Gastrocnemius medialis (tissue), 4 donors: ENCODE data around the gene TTR. TPM values are rescaled to one million over a fixed set of nuclear protein-coding genes. Genes with fewer than 3 reads are reported as not detected.

Source experiments
- ATAC-seq, 2 donors: fragments of 150-250 bp; one replicate each; pipeline ENCODE4 v1.9.1; 2016
- DNase-seq, 2 donors: peaks; one replicate each; pipeline ENCODE4 v3.0.0-alpha.2; 2019
- H3K27ac ChIP-seq, 4 donors: fragments of 200-600 bp; sonication (generic); 1 replicate in 1 of 4; 2 replicates in 3 of 4; pipeline ENCODE4 v1.5.1; 2016 to 2018; ENCODE audit warnings: mild to moderate bottlenecking in 2 of 4, moderate library complexity in 1 of 4
- H3K27me3 ChIP-seq, 3 donors: fragments of 200-600 bp; sonication (generic) in 2 of 3; 1 replicate in 1 of 3; 2 replicates in 2 of 3; pipeline versions ENCODE4 v1.5.1 to v1.6.0; 2016 to 2019; ENCODE audit warnings: mild to moderate bottlenecking in 1 of 3, moderate library complexity in 1 of 3
- H3K36me3 ChIP-seq, 2 donors: fragments of 200-600 bp; sonication (generic) in 1 of 2; one replicate each; pipeline ENCODE4 v1.5.1; 2017 to 2018
- H3K4me1 ChIP-seq, 2 donors: fragments of 200-600 bp; sonication (generic) in 1 of 2; one replicate each; pipeline ENCODE4 v1.5.1; 2016 to 2017; ENCODE audit warnings: mild to moderate bottlenecking in 2 of 2
- H3K4me3 ChIP-seq, 4 donors: fragments of 200-600 bp; sonication (generic) in 3 of 4; 1 replicate in 1 of 4; 2 replicates in 3 of 4; pipeline ENCODE4 v1.5.1; 2016 to 2019; ENCODE audit warnings: mild to moderate bottlenecking in 2 of 4
- H3K9me3 ChIP-seq, 3 donors: fragments of 200-600 bp; sonication (generic) in 2 of 3; 1 replicate in 1 of 3; 2 replicates in 2 of 3; pipeline ENCODE4 v1.5.1; 2016 to 2019
- CTCF ChIP-seq, 5 experiments: fragments of 450-650 bp in 3 of 5; fragments of 200-600 bp in 2 of 5; sonication (generic) in 2 of 5; IDR thresholded peaks in 4 of 5; conservative IDR thresholded peaks in 1 of 5; 1 replicate in 4 of 5; 2 replicates in 1 of 5; pipeline ENCODE4 v1.5.1; 2016 to 2019; ENCODE audit warnings: antibody characterized with exemption in 5 of 5, mild to moderate bottlenecking in 3 of 5, moderate library complexity in 3 of 5
- POLR2A ChIP-seq, 2 donors: fragments of 450-650 bp; IDR thresholded peaks; one replicate each; pipeline ENCODE4 v1.6.1; 2017; ENCODE audit warnings: antibody characterized with exemption in 2 of 2, mild to moderate bottlenecking in 2 of 2, moderate library complexity in 2 of 2
- in situ Hi-C, 4 donors: fragments of 200-750 bp; cut with MboI; loops; one replicate each; pipeline versions ENCODE4 v1.15.0 to v1.8.0; 2017; ENCODE audit warnings: low sequenced_read_pairs in 4 of 4
- intact Hi-C: fragments of 100-400 bp; cut with DNase I; formaldehyde crosslinking; loops from one replicate; pipeline ENCODE4 v1.15.1; 2023; ENCODE audit warnings: low total_unique reads
- total RNA-seq, 4 donors: library from RNA; depleted of rRNA; stranded (reverse); fragments of >200 nt; gene quantifications; one replicate each; pipeline versions ENCODE4 v1.1.0 to v1.2.3, GENCODE V29; 2016

TTR gene
- total RNA-seq, 4 donors from 2014 or later: 1.4 to 4.4 TPM; not detected in 2

GRCh38 chr18:31631526-31631925 lies 39.8 kb downstream of the TTR start:
- TF ChIP-seq POLR2A (IDR thresholded peaks at IDR 0.05) (no peak), CTCF (IDR thresholded peaks at IDR 0.05 in 4 of 5, conservative IDR thresholded peaks at IDR 0.05 in 1 of 5) (no peak)
- DNase-seq: no peak
- no peaks in the 10 kb centered on the region for H3K9me3 ChIP-seq
- H3K36me3 ChIP-seq: peaks cover 0 to 3% of the 10 kb centered on the region in 2 donors
- no peak for ATAC-seq
- intact Hi-C loops (no loop called here), in situ Hi-C loops (no loop called here)
- H3K4me3 ChIP-seq: no peak overlapping the region
- H3K4me1 ChIP-seq: no peaks in the 10 kb centered on the region
- no peaks in the 10 kb centered on the region for H3K27me3 ChIP-seq
- no peak overlapping the region for H3K27ac ChIP-seq

- ATAC-seq (no peak), DNase-seq (no peak)
- Histone ChIP-seq H3K9me3 (no peaks in the 10 kb centered on the region), H3K4me3 (no peak overlapping the region), H3K4me1 (no peaks in the 10 kb centered on the region), H3K36me3 (peaks cover 0 to 9% of the 10 kb centered on the region in 2 donors), H3K27ac (no peak overlapping the region), H3K27me3 (no peaks in the 10 kb centered on the region)
- in situ Hi-C loops (no loop called here), intact Hi-C loops (no loop called here)
- TF ChIP-seq CTCF (IDR thresholded peaks at IDR 0.05 in 4 of 5, conservative IDR thresholded peaks at IDR 0.05 in 1 of 5): no peak
- TF ChIP-seq POLR2A (IDR thresholded peaks at IDR 0.05): no peak
Observed at GRCh38 chr18:31632356-31632755, 40.7 kb downstream of the TTR start.

GRCh38 chr18:31633392-31634330 lies 42.0 kb downstream of the TTR start:
- H3K4me1 ChIP-seq: no peaks in the 10 kb centered on the region
- no peak for TF ChIP-seq CTCF (IDR thresholded peaks at IDR 0.05 in 4 of 5, conservative IDR thresholded peaks at IDR 0.05 in 1 of 5)
- TF ChIP-seq POLR2A (IDR thresholded peaks at IDR 0.05): no peak
- in situ Hi-C loops: no loop called here
- no peaks in the 10 kb centered on the region for H3K9me3 ChIP-seq
- ATAC-seq: no peak
- no peak overlapping the region for H3K27ac ChIP-seq
- no peak overlapping the region for H3K4me3 ChIP-seq
- no peak for DNase-seq
- peaks cover 0 to 9% of the 10 kb centered on the region in 2 donors for H3K36me3 ChIP-seq
- intact Hi-C loops: no loop called here
- no peaks in the 10 kb centered on the region for H3K27me3 ChIP-seq

DNA sequence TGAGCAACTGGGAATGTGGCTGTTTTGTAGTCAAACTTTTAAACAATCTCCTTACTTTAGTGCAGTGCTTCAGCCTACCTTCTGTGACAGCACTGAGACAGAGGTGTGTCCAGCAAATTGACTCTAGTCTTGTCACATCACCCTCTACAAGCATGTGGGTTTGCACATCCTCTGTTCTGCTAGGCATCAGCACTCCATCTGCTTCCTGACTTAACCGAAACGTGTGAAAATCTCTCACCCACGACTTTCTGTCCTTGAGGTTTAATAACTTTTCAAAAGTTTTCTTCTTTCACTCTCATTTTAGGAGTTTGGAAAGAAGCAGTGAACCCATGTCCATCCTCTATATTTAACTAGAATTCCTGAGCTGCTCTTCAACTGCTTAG lies 42.6 kb downstream of the TTR start:
- Histone ChIP-seq H3K27ac (no peak overlapping the region), H3K27me3 (no peaks in the 10 kb centered on the region), H3K4me1 (no peaks in the 10 kb centered on the region), H3K36me3 (peaks cover 0 to 9% of the 10 kb centered on the region in 2 donors), H3K9me3 (no peaks in the 10 kb centered on the region), H3K4me3 (no peak overlapping the region)
- intact Hi-C loops: no loop called here
- no peak for ATAC-seq
- TF ChIP-seq CTCF (IDR thresholded peaks at IDR 0.05 in 4 of 5, conservative IDR thresholded peaks at IDR 0.05 in 1 of 5) (no peak), POLR2A (IDR thresholded peaks at IDR 0.05) (no peak)
- DNase-seq: no peak
- in situ Hi-C loops: no loop called here
